ENCODE measurements around the gene AP1B1.

The AP1B1 gene

GRCh38 chr22:29302402-29302680 lies 86.0 kb downstream of the AP1B1 start:
- no peak for DNase-seq (ENCODE audit: low spot score)
- no peak for TF ChIP-seq CTCF (IDR thresholded peaks at IDR 0.05)

GRCh38 chr22:29301716-29302401 lies 86.5 kb downstream of the AP1B1 start:
- DNase-seq (ENCODE audit: low spot score) = no peak
- H3K27ac ChIP-seq = peak overlapping the region in 1 of 2 donors; percentile 19

More at GRCh38 chr22:29302402-29302680, 86.0 kb downstream of the AP1B1 start:
- Histone ChIP-seq H3K4me3 (no peak overlapping the region), H3K27ac (peak overlapping the region in 1 of 2 donors; percentile 19)

GRCh38 chr22:29300807-29301601 lies 87.4 kb downstream of the AP1B1 start:
- no peak overlapping the region for H3K27ac ChIP-seq
- no peak overlapping the region for H3K4me3 ChIP-seq
- no peak for DNase-seq (ENCODE audit: low spot score)
- no peak for TF ChIP-seq CTCF (IDR thresholded peaks at IDR 0.05)

More at GRCh38 chr22:29301716-29302401, 86.5 kb downstream of the AP1B1 start:
- H3K4me3 ChIP-seq = no peak overlapping the region
- TF ChIP-seq CTCF (IDR thresholded peaks at IDR 0.05) = no peak

- Histone ChIP-seq H3K27ac (no peak overlapping the region), H3K4me3 (no peak overlapping the region)
- no peak for TF ChIP-seq CTCF (IDR thresholded peaks at IDR 0.05)
- no peak for DNase-seq (ENCODE audit: low spot score)
Observed at GRCh38 chr22:29300467-29300806, 87.9 kb downstream of the AP1B1 start.

- no peak for TF ChIP-seq CTCF (IDR thresholded peaks at IDR 0.05)
- no peak overlapping the region for H3K27ac ChIP-seq
- H3K4me3 ChIP-seq = no peak overlapping the region
- DNase-seq (ENCODE audit: low spot score) = no peak
Observed at GRCh38 chr22:29299136-29299900, 89.1 kb downstream of the AP1B1 start.

- Histone ChIP-seq H3K27ac (no peak overlapping the region), H3K4me3 (no peak overlapping the region)
- TF ChIP-seq CTCF (IDR thresholded peaks at IDR 0.05) = no peak
- DNase-seq (ENCODE audit: low spot score) = no peak
Observed at GRCh38 chr22:29298641-29299040, 89.7 kb downstream of the AP1B1 start.

Measured in coronary artery (tissue), 2 donors.